ENCODE measurements around the gene TGM2. TPM values are rescaled to one million over a fixed set of nuclear protein-coding genes. Genes with fewer than 3 reads are reported as not detected.

TGM2 gene
- polyA plus RNA-seq, 1 donor (not counting 4 experiments of a cell fraction or from before 2014, with no cell fraction given), result 18.7 TPM

- Histone ChIP-seq H3K4me3 (ENCODE audit: control insufficient read depth in 2 of 3, extremely low read depth in 1 of 3, insufficient read depth in 2 of 3, low read depth in 1 of 3, low read length in 3 of 3) (no peak overlapping the region), H3K27ac (ENCODE audit: control insufficient read depth, insufficient read depth, low read length) (no peak overlapping the region), H4K20me1 (ENCODE audit: control insufficient read depth, extremely low read depth, insufficient read depth, low read length) (no peaks in the 10 kb centered on the region), H3K79me2 (ENCODE audit: control insufficient read depth, insufficient read depth, low read length) (no peaks in the 10 kb centered on the region), H3K9me1 (ENCODE audit: control insufficient read depth, extremely low read depth, insufficient read depth, low read length) (no peaks in the 10 kb centered on the region), H2AFZ (ENCODE audit: control insufficient read depth, low read length) (no peak overlapping the region), H3K9me3 (ENCODE audit: control insufficient read depth, low read depth, low read length) (no peaks in the 10 kb centered on the region), H3K27me3 (ENCODE audit: control insufficient read depth, extremely low read depth, insufficient read depth, low read length) (no peaks in the 10 kb centered on the region), H3K9ac (ENCODE audit: control insufficient read depth, extremely low read depth, insufficient read depth, low read length) (no peak overlapping the region), H3K36me3 (ENCODE audit: control insufficient read depth in 2 of 2, extremely low read depth in 1 of 2, insufficient read depth in 2 of 2, low read length in 2 of 2) (no peaks in the 10 kb centered on the region), H3K4me2 (ENCODE audit: control insufficient read depth, extremely low read depth, insufficient read depth, low read depth, low read length) (no peak overlapping the region), H3K4me1 (ENCODE audit: control insufficient read depth, extremely low read depth, insufficient read depth, low read length) (peaks cover 35% of the 10 kb centered on the region)
- dilution Hi-C loops (cut with MboI; ENCODE audit: extremely low pct_ligation_motif_present, low sequenced_read_pairs), result no loop called here
- FAIRE-seq (no peak), DNase-seq (ENCODE audit: low read depth, low spot score) (no peak)
- no peak for TF ChIP-seq CTCF (optimal IDR thresholded peaks at IDR 0.05 in 1 of 3, IDR thresholded peaks at IDR 0.05 in 1 of 3, conservative IDR thresholded peaks at IDR 0.05 in 1 of 3; ENCODE audit: extremely low read depth in 1 of 3, insufficient read depth in 2 of 3, low read length in 3 of 3)
- TF ChIP-seq EZH2 (IDR thresholded peaks at IDR 0.05; ENCODE audit: low read length), result no peak
These were observed 1.0 kb downstream of the TGM2 start for GRCh38 chr20:38164069-38164468.

GRCh38 chr20:38162878-38163875 lies 1.9 kb downstream of the TGM2 start:
- Histone ChIP-seq H3K36me3 (ENCODE audit: control insufficient read depth in 2 of 2, extremely low read depth in 1 of 2, insufficient read depth in 2 of 2, low read length in 2 of 2) (no peaks in the 10 kb centered on the region), H3K4me3 (ENCODE audit: control insufficient read depth in 2 of 3, extremely low read depth in 1 of 3, insufficient read depth in 2 of 3, low read depth in 1 of 3, low read length in 3 of 3) (no peak overlapping the region), H3K4me2 (ENCODE audit: control insufficient read depth, extremely low read depth, insufficient read depth, low read depth, low read length) (no peak overlapping the region), H2AFZ (ENCODE audit: control insufficient read depth, low read length) (no peak overlapping the region), H3K27ac (ENCODE audit: control insufficient read depth, insufficient read depth, low read length) (no peak overlapping the region), H3K79me2 (ENCODE audit: control insufficient read depth, insufficient read depth, low read length) (no peaks in the 10 kb centered on the region), H3K4me1 (ENCODE audit: control insufficient read depth, extremely low read depth, insufficient read depth, low read length) (peaks cover 26% of the 10 kb centered on the region), H3K9me3 (ENCODE audit: control insufficient read depth, low read depth, low read length) (no peaks in the 10 kb centered on the region), H4K20me1 (ENCODE audit: control insufficient read depth, extremely low read depth, insufficient read depth, low read length) (no peaks in the 10 kb centered on the region), H3K9me1 (ENCODE audit: control insufficient read depth, extremely low read depth, insufficient read depth, low read length) (no peaks in the 10 kb centered on the region), H3K27me3 (ENCODE audit: control insufficient read depth, extremely low read depth, insufficient read depth, low read length) (no peaks in the 10 kb centered on the region), H3K9ac (ENCODE audit: control insufficient read depth, extremely low read depth, insufficient read depth, low read length) (no peak overlapping the region)
- dilution Hi-C loops (cut with MboI; ENCODE audit: extremely low pct_ligation_motif_present, low sequenced_read_pairs), result no loop called here
- TF ChIP-seq EZH2 (IDR thresholded peaks at IDR 0.05; ENCODE audit: low read length) (no peak), CTCF (optimal IDR thresholded peaks at IDR 0.05 in 1 of 3, IDR thresholded peaks at IDR 0.05 in 1 of 3, conservative IDR thresholded peaks at IDR 0.05 in 1 of 3; ENCODE audit: extremely low read depth in 1 of 3, insufficient read depth in 2 of 3, low read length in 3 of 3) (no peak)
- FAIRE-seq, result no peak
- no peak for DNase-seq (ENCODE audit: low read depth, low spot score)
